HEK293 (cell line): ENCODE data around the gene RSL1D1.
A peak's percentile ranks its signal among the peaks of the same experiment; 100 is the strongest.

Experiments used
- CTCF ChIA-PET: fragments of 350-600 bp; formaldehyde crosslinking; extraction: SDS; loops from one replicate; lab custom pipeline; 2021; ENCODE audit warnings: antibody characterized with exemption; lab: Yijun Ruan, JAX
- POLR2A ChIA-PET: fragments of 300-600 bp; formaldehyde crosslinking; extraction: SDS; loops from one replicate; lab custom pipeline; 2020; ENCODE audit warnings: antibody characterized with exemption, inconsistent platforms; lab: Yijun Ruan, JAX
- H3K27ac ChIP-seq: fragments of 200-500 bp; sonication (Bioruptor generic); 2 replicates; pipeline ENCODE4 v1.5.1; 2014; ENCODE audit warnings: low read depth, low read length, control low read depth, inconsistent platforms; ENCODE audit errors: extremely low read depth
- H3K36me3 ChIP-seq, 2 experiments: fragments of 200-500 bp in 1 of 2; sonication (Bioruptor generic) in 1 of 2; 1 replicate in 1 of 2; 2 replicates in 1 of 2; pipeline ENCODE4 v1.5.1; 2014 to 2017; ENCODE audit warnings: inconsistent platforms in 2 of 2, low read length in 2 of 2; ENCODE audit not compliant: control insufficient read depth in 2 of 2, insufficient read depth in 1 of 2
- H3K4me1 ChIP-seq: fragments of 200-500 bp; sonication (Bioruptor generic); 2 replicates; pipeline ENCODE4 v1.5.1; 2014; ENCODE audit warnings: mild to moderate bottlenecking, low read length, inconsistent platforms; ENCODE audit not compliant: control insufficient read depth, insufficient read depth
- H3K4me3 ChIP-seq: 2 replicates; pipeline ENCODE4 v1.5.1; 2011; ENCODE audit warnings: low read depth, mild to moderate bottlenecking, control low read depth, low read length, moderate library complexity
- H3K9me3 ChIP-seq: fragments of 200-500 bp; sonication (Bioruptor generic); 2 replicates; pipeline ENCODE4 v1.5.1; 2014; ENCODE audit warnings: low read depth, low read length, inconsistent platforms; ENCODE audit not compliant: control insufficient read depth, insufficient read depth
- HOXD13 ChIP-seq: sonication (generic); formaldehyde crosslinking; IDR thresholded peaks from 2 replicates; pipeline ENCODE4 v1.8.0; 2022; ENCODE audit warnings: missing genetic modification reagents, borderline replicate concordance
- IKZF3 ChIP-seq: fragments of 450-650 bp; IDR thresholded peaks from 2 replicates; pipeline ENCODE4 v1.5.0; 2018; ENCODE audit warnings: missing biosample characterization, mild to moderate bottlenecking, missing genetic modification characterization, moderate library complexity
- INSM2 ChIP-seq: fragments of 450-650 bp; formaldehyde crosslinking; IDR thresholded peaks from 2 replicates; pipeline ENCODE4 v1.5.1; 2016; ENCODE audit warnings: missing biosample characterization, missing genetic modification characterization
- PRDM1 ChIP-seq: fragments of 450-650 bp; formaldehyde crosslinking; IDR thresholded peaks from 2 replicates; pipeline ENCODE4; 2016; ENCODE audit warnings: missing biosample characterization, missing genetic modification characterization
- PRDM4 ChIP-seq: fragments of 450-650 bp; formaldehyde crosslinking; IDR thresholded peaks from 2 replicates; pipeline ENCODE4 v1.5.1; 2017; ENCODE audit warnings: missing biosample characterization, missing genetic modification characterization
- PRDM6 ChIP-seq: fragments of 450-650 bp; formaldehyde crosslinking; IDR thresholded peaks from 2 replicates; pipeline ENCODE4 v1.5.1; 2017; ENCODE audit warnings: missing biosample characterization, missing genetic modification characterization
- SP7 ChIP-seq: fragments of 450-650 bp; formaldehyde crosslinking; IDR thresholded peaks from 2 replicates; pipeline ENCODE4 v1.5.1; 2016; ENCODE audit warnings: missing biosample characterization, missing genetic modification characterization
- ZBTB17 ChIP-seq: fragments of 450-650 bp; formaldehyde crosslinking; IDR thresholded peaks from 2 replicates; pipeline ENCODE4 v1.5.1; 2016; ENCODE audit warnings: missing biosample characterization, missing genetic modification characterization
- ZBTB44 ChIP-seq: fragments of 450-650 bp; IDR thresholded peaks from 2 replicates; pipeline ENCODE4 v1.5.1; 2018; ENCODE audit warnings: missing biosample characterization, mild to moderate bottlenecking, missing genetic modification characterization
- ZFP69B ChIP-seq: fragments of 450-650 bp; formaldehyde crosslinking; IDR thresholded peaks from 2 replicates; pipeline ENCODE4 v1.5.1; 2016; ENCODE audit warnings: missing biosample characterization, missing genetic modification characterization
- ZNF155 ChIP-seq: fragments of 450-650 bp; formaldehyde crosslinking; IDR thresholded peaks from 2 replicates; pipeline ENCODE4 v1.5.1; 2016; ENCODE audit warnings: missing biosample characterization, missing genetic modification characterization
- ZNF157 ChIP-seq: fragments of 450-650 bp; formaldehyde crosslinking; IDR thresholded peaks from 2 replicates; pipeline ENCODE4 v1.5.1; 2016; ENCODE audit warnings: missing biosample characterization, missing genetic modification characterization
- ZNF174 ChIP-seq: fragments of 450-650 bp; formaldehyde crosslinking; IDR thresholded peaks from 2 replicates; pipeline ENCODE4 v1.5.0; 2017; ENCODE audit warnings: missing biosample characterization, mild to moderate bottlenecking, missing genetic modification characterization
- ZNF214 ChIP-seq: fragments of 450-650 bp; formaldehyde crosslinking; IDR thresholded peaks from 2 replicates; pipeline ENCODE4 v1.5.1; 2017; ENCODE audit warnings: missing biosample characterization, mild to moderate bottlenecking, missing genetic modification characterization, borderline replicate concordance
- ZNF23 ChIP-seq: fragments of 450-650 bp; formaldehyde crosslinking; IDR thresholded peaks from 2 replicates; pipeline ENCODE4 v1.5.1; 2016; ENCODE audit warnings: missing biosample characterization, missing genetic modification characterization, borderline replicate concordance
- ZNF426 ChIP-seq: fragments of 450-650 bp; formaldehyde crosslinking; IDR thresholded peaks from 2 replicates; pipeline ENCODE4 v1.5.1; 2017; ENCODE audit warnings: missing biosample characterization, missing genetic modification characterization, mild to moderate bottlenecking, inconsistent platforms, moderate library complexity
- ZNF510 ChIP-seq: fragments of 450-650 bp; formaldehyde crosslinking; IDR thresholded peaks from 2 replicates; pipeline ENCODE4 v1.5.1; 2018; ENCODE audit warnings: mild to moderate bottlenecking, missing genetic modification characterization, missing biosample characterization; ENCODE audit not compliant: insufficient replicate concordance
- ZNF514 ChIP-seq: fragments of 450-650 bp; formaldehyde crosslinking; IDR thresholded peaks from 2 replicates; pipeline ENCODE4 v1.5.1; 2016; ENCODE audit warnings: missing biosample characterization, missing genetic modification characterization
- ZNF544 ChIP-seq: fragments of 450-650 bp; formaldehyde crosslinking; IDR thresholded peaks from 2 replicates; pipeline ENCODE4 v1.5.0; 2017; ENCODE audit warnings: missing biosample characterization, missing genetic modification characterization
- ZNF600 ChIP-seq: fragments of 450-650 bp; formaldehyde crosslinking; IDR thresholded peaks from 2 replicates; pipeline ENCODE4 v1.5.1; 2016; ENCODE audit warnings: missing biosample characterization, missing genetic modification characterization
- ZNF621 ChIP-seq: fragments of 450-650 bp; formaldehyde crosslinking; IDR thresholded peaks from 2 replicates; pipeline ENCODE4 v1.5.1; 2017; ENCODE audit warnings: missing biosample characterization, missing genetic modification characterization
- ZNF629 ChIP-seq: fragments of 450-650 bp; formaldehyde crosslinking; IDR thresholded peaks from 2 replicates; pipeline ENCODE4 v1.5.1; 2017; ENCODE audit warnings: missing biosample characterization, missing genetic modification characterization
- ZNF658 ChIP-seq: fragments of 450-650 bp; formaldehyde crosslinking; IDR thresholded peaks from 2 replicates; pipeline ENCODE4; 2016; ENCODE audit warnings: missing biosample characterization, missing genetic modification characterization
- ZNF785 ChIP-seq: fragments of 450-650 bp; formaldehyde crosslinking; IDR thresholded peaks from 2 replicates; pipeline ENCODE4 v1.5.1; 2016; ENCODE audit warnings: missing biosample characterization, missing genetic modification characterization
- ZXDB ChIP-seq: fragments of 450-650 bp; formaldehyde crosslinking; IDR thresholded peaks from 2 replicates; pipeline ENCODE4 v1.5.1; 2016; ENCODE audit warnings: missing biosample characterization, missing genetic modification characterization

Gene RSL1D1

GRCh38 chr16:11843206-11843605 is 8.1 kb downstream of the RSL1D1 start:
- H3K4me3 ChIP-seq = no peak overlapping the region
- POLR2A ChIA-PET = no interaction called here
- no peak overlapping the region for H3K27ac ChIP-seq
- H3K9me3 ChIP-seq = no peaks in the 10 kb centered on the region
- TF ChIP-seq ZNF510 (no peak), ZNF658 (no peak)
- peaks cover 79 to 94% of the 10 kb centered on the region in 2 experiments for H3K36me3 ChIP-seq
- H3K4me1 ChIP-seq = no peaks in the 10 kb centered on the region
- CTCF ChIA-PET = interaction anchor here (0.6 kb wide), 1 partner anchor 19 kb away, joined by 3 read pairs; no protein-coding TSS in a partner anchor

- ChIA-PET POLR2A (interaction anchor here (1.5 kb wide), 1 partner anchor 10 kb away, joined by 7 read pairs; the partner anchor contains the start of gene RSL1D1), CTCF (no interaction called here)
- Histone ChIP-seq H3K9me3 (no peaks in the 10 kb centered on the region), H3K36me3 (peaks cover 71 to 94% of the 10 kb centered on the region in 2 experiments), H3K4me1 (peaks cover 9% of the 10 kb centered on the region), H3K27ac (no peak overlapping the region), H3K4me3 (no peak overlapping the region)
- TF ChIP-seq ZNF214 (tag by site-specific recombination) = no peak
- TF ChIP-seq ZNF510 = no peak
- no peak for TF ChIP-seq ZNF785 (tag by site-specific recombination)
- no peak for TF ChIP-seq INSM2
- TF ChIP-seq ZFP69B (tag by site-specific recombination) = no peak
- no peak for TF ChIP-seq ZNF514 (tag by site-specific recombination)
- no peak for TF ChIP-seq ZBTB44 (tag by site-specific recombination)
- no peak for TF ChIP-seq ZNF426 (tag by site-specific recombination)
Observed at GRCh38 chr16:11841026-11841425, 10.3 kb downstream of the RSL1D1 start.

DNA sequence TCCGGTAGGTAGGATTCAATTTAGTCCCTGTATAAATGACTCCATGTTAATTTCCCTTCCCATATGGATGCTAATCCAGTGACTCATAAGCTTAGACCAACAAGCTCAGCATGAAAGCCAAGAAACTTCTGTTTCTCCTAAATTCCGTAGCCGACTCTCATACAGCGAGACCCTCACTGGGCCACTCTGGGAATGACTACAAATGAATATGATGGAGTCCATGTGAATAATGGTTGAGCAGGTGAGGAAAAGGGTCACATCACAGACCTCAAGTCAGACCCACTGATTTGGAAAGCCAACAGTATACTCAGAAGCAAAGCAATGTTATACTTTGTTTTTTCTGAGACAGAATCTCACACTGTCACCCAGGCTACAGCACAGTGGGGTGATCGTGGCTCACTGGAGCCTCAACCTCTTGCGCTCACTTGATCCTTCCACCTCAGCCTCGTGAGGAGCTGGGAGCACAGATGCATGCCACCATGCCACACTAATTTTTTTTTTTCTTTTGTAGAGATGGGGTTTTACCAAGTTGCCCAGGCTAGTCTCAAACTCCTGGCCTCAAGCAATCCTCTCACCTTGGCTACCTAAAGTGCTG is 14.6 kb downstream of the RSL1D1 start:
- Histone ChIP-seq H3K9me3 (no peaks in the 10 kb centered on the region), H3K4me3 (no peak overlapping the region), H3K36me3 (peaks cover 46 to 58% of the 10 kb centered on the region in 2 experiments), H3K4me1 (peaks cover 12% of the 10 kb centered on the region), H3K27ac (peak overlapping the region; percentile 35; the same call in 1 of the 2 replicates)
- ChIA-PET CTCF (no interaction called here), POLR2A (interaction anchor here (0.6 to 2.2 kb wide), 5 partner anchors 9 to 94 kb away, joined by 3 to 7 read pairs (median 4); partner anchors contain the start of genes GSPT1 and TXNDC11)
- TF ChIP-seq ZNF544 (no peak), ZBTB17 (peak; percentile 54; the same call in 1 of the 2 replicates), IKZF3 (peak; percentile 79), ZNF23 (no peak), ZNF157 (tag by site-specific recombination) (no peak), ZNF629 (tag by site-specific recombination) (0 out of 2 replicates have a peak, but pooled peaks have one; percentile 11), SP7 (tag by site-specific recombination) (peak; percentile 13; the same call in 1 of the 2 replicates), ZNF155 (tag by site-specific recombination) (no peak), ZXDB (tag by site-specific recombination) (no peak), ZNF621 (tag by site-specific recombination) (no peak), PRDM1 (0 out of 2 replicates have a peak, but pooled peaks have one; percentile 62), ZNF174 (tag by site-specific recombination) (no peak), HOXD13 (CRISPR knock-in tag) (no peak), ZNF600 (tag by site-specific recombination) (peak; percentile 84), PRDM4 (tag by site-specific recombination) (peak; percentile 75), PRDM6 (tag by site-specific recombination) (0 out of 2 replicates have a peak, but pooled peaks have one; percentile 9)
